Choroid plexus epithelial cell (primary cell): ENCODE measurements around the gene TMEM88.

ENCODE experiments used
- DNase-seq: peaks from one replicate; pipeline ENCODE4 v3.0.0-alpha.2; 2010; ENCODE audit warnings: low read depth
- H3K4me3 ChIP-seq: 2 replicates; pipeline ENCODE4 v1.5.1; 2011; ENCODE audit warnings: low read depth, mild to moderate bottlenecking, control low read depth, low read length, moderate library complexity
- CTCF ChIP-seq: conservative IDR thresholded peaks from 2 replicates; pipeline ENCODE4 v1.5.1; 2011; ENCODE audit warnings: low read depth, mild to moderate bottlenecking, control low read depth, inconsistent platforms, low read length, moderate library complexity

Gene TMEM88

DNA sequence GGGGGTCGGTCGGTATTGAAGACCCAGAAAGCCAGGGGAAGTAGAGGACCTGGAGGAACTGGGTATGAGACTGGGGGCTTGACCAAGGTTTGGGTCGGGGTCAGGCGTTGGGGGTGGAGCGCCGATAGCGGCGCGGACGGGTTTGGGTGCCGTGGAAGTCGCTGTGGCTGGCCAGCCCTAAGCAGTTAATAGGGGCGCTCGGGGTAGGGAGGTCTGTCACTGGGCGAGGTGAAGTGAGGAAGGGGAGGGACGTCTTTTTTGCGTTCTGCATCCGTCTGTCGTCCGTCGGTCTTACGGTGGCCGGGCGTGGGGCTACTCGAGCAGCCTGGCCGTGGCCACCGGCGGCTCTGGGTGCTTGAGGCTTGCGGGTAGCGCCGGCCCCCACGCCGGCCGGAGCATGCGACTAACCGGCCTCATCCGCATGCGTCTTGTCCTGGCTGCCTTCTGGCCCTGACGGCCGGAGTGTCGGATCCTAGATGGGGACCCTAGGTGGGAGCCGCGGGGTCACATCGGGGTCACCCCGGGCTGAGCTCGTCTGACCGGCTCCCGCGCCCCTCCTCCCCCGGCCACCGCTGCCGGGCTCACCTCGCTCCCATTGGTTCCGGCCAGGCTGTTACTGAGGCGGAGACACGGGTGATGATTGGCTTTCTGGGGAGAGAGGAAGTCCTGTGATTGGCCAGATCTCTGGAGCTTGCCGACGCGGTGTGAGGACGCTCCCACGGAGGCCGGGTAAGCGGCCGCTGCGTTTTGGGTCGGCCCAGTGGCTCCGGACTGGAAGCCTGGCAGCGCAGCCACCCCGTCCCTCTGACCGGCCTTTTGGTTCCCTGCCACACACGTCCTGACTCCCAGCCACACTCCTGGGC, 10.3 kb upstream of the TMEM88 start:
- no peak for TF ChIP-seq CTCF
- peak; percentile 97 for DNase-seq
- peak overlapping the region; percentile 81 for H3K4me3 ChIP-seq

GRCh38 chr17:7845359-7846062, 9.4 kb upstream of the TMEM88 start:
- H3K4me3 ChIP-seq, result peak overlapping the region; percentile 81
- DNase-seq, result no peak
- no peak for TF ChIP-seq CTCF

DNA sequence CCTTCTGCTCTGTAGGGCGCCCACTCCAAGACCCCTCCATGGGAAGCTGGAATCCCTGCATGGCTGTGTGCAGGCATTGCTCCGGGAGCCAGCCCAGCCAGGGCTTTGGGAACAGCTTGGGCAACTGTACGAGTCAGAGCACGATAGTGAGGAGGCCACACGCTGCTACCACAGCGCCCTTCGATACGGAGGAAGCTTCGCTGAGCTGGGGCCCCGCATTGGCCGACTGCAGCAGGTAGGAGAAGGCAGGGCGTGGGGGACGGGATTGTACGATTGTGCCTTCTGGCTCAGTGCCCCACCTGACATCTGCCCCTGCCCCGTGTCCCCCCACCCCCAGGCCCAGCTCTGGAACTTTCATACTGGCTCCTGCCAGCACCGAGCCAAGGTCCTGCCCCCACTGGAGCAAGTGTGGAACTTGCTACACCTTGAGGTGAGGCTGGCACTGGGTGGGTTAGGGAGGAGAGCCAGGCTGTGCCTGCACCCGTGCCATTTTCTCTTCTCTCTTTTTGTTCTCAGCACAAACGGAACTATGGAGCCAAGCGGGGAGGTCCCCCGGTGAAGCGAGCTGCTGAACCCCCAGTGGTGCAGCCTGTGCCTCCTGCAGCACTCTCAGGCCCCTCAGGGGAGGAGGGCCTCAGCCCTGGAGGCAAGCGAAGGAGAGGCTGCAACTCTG, 8.7 kb upstream of the TMEM88 start:
- H3K4me3 ChIP-seq, result no peak overlapping the region
- DNase-seq, result no peak
- TF ChIP-seq CTCF, result no peak

DNA sequence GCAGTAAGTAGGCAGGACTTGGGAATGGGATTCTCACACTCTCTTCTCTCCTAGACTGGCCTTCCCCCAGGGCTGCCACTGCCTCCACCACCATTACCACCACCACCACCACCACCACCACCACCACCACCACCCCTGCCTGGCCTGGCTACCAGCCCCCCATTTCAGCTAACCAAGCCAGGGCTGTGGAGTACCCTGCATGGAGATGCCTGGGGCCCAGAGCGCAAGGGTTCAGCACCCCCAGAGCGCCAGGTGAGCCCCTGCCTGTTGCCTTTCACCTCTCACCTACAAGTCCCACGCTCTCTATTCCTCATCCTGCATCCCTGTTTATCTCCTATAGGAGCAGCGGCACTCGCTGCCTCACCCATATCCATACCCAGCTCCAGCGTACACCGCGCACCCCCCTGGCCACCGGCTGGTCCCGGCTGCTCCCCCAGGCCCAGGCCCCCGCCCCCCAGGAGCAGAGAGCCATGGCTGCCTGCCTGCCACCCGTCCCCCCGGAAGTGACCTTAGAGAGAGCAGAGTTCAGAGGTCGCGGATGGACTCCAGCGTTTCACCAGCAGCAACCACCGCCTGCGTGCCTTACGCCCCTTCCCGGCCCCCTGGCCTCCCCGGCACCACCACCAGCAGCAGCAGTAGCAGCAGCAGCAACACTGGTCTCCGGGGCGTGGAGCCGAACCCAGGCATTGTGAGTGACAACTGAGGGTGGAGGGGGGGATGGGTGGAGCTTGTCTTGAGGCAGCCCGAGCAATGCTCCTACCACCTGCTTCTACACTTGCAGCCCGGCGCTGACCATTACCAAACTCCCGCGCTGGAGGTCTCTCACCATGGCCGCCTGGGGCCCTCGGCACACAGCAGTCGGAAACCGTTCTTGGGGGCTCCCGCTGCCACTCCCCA, 7.9 kb upstream of the TMEM88 start:
- no peak overlapping the region for H3K4me3 ChIP-seq
- no peak for TF ChIP-seq CTCF
- no peak for DNase-seq

DNA sequence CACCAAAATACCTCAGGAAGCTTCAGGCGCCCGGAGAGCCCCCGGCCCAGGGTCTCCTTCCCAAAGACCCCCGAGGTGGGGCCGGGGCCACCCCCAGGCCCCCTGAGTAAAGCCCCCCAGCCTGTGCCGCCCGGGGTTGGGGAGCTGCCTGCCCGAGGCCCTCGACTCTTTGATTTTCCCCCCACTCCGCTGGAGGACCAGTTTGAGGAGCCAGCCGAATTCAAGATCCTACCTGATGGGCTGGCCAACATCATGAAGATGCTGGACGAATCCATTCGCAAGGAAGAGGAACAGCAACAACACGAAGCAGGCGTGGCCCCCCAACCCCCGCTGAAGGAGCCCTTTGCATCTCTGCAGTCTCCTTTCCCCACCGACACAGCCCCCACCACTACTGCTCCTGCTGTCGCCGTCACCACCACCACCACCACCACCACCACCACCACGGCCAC, 6.7 kb upstream of the TMEM88 start:
- no peak for DNase-seq
- TF ChIP-seq CTCF, result no peak
- H3K4me3 ChIP-seq, result no peak overlapping the region

DNA sequence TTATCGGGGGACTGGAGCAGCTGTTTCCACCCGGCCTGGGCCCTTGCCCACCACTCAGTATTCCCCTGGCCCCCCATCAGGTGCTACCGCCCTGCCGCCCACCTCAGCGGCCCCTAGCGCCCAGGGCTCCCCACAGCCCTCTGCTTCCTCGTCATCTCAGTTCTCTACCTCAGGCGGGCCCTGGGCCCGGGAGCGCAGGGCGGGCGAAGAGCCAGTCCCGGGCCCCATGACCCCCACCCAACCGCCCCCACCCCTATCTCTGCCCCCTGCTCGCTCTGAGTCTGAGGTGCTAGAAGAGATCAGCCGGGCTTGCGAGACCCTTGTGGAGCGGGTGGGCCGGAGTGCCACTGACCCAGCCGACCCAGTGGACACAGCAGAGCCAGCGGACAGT, 6.1 kb upstream of the TMEM88 start:
- no peak for DNase-seq
- TF ChIP-seq CTCF, result no peak
- no peak overlapping the region for H3K4me3 ChIP-seq
